ENCODE results near the gene MRTFA. TPM values are rescaled to one million over a fixed set of nuclear protein-coding genes. Genes with fewer than 3 reads are reported as not detected.

MRTFA gene
- polyA plus RNA-seq, 1 of the 3 experiments (the other 2 are of a cell fraction): 5.8 TPM

DNA sequence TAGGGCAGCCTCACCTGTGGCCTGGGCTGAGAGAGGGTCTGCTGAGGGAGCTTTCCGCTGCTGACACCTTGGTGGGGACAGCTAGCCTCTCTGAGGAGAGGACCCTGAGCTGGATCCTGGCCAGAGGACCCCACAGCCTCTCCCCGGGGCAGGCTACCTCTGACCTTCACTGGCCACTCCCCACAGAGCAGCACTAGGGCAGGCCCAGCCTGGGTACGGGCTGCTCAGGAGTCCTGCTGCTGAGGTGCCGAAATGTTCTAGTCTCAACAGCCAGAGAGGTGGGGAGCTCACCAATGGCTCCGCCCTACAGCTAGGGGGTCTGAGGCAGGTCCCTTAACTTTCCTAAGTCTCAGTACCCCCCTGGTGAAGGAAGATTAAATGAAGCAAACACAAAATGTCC, 218.6 kb downstream of the MRTFA start:
- no CpG with 5 or more reads among the region's 5 CpGs for WGBS (ENCODE audit: low lambda C conversion rate)

DNA sequence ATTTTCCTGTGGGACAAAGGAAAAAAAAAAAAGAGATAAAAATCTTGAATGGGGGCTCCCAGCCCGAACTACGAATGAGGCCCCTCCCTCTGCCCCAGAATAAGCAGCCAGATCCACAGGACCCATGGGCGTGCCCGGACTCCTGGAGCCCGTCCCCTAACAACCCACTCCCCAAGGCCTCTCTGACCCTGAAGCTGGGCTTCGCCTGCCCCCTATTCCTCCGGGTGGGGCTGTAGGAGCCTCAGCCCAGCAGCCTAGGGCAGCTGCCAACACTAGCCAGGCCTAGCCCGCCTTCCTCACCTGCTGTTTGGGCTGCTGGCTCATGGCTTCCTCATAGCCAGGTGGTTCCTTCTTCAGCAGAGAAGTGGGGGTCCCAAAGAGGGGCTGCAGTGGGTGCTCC, 219.5 kb downstream of the MRTFA start:
- no peak overlapping the region for H3K27ac ChIP-seq (ENCODE audit: low read depth in 2 of 2, low read length in 1 of 2)
- H2AFZ ChIP-seq (ENCODE audit: low read depth): no peak overlapping the region
- no peaks in the 10 kb centered on the region for H3F3A ChIP-seq (replicated peaks; ENCODE audit: insufficient read depth)
- no peak overlapping the region for H3K4me3 ChIP-seq (ENCODE audit: low read depth in 2 of 2, low read length in 1 of 2)
- TF ChIP-seq, protein P1, sequence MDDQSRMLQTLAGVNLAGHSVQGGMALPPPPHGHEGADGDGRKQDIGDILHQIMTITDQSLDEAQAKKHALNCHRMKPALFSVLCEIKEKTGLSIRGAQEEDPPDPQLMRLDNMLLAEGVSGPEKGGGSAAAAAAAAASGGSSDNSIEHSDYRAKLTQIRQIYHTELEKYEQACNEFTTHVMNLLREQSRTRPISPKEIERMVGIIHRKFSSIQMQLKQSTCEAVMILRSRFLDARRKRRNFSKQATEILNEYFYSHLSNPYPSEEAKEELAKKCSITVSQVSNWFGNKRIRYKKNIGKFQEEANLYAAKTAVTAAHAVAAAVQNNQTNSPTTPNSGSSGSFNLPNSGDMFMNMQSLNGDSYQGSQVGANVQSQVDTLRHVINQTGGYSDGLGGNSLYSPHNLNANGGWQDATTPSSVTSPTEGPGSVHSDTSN (IDR thresholded peaks at IDR 0.05): no peak
- TF ChIP-seq SIN3A (IDR thresholded peaks at IDR 0.05; ENCODE audit: borderline replicate concordance, low read depth, low read length): no peak
- no peaks in the 10 kb centered on the region for H3K9me3 ChIP-seq
- ChIA-PET POLR2A (no interaction called here), CTCF (interaction anchor here (1.7 kb wide), 1 partner anchor 20 kb away, joined by 7 read pairs; no protein-coding TSS in a partner anchor)
- WGBS (ENCODE audit: low lambda C conversion rate): 94% methylated on average over 4 of the region's 8 CpGs
- H4K20me1 ChIP-seq (ENCODE audit: insufficient read depth): no peaks in the 10 kb centered on the region
- no peaks in the 10 kb centered on the region for H3K27me3 ChIP-seq (ENCODE audit: insufficient read depth)
- peaks cover 0 to 25% of the 10 kb centered on the region in 2 experiments for H3K36me3 ChIP-seq (replicated peaks in 1 of 2; ENCODE audit: control insufficient read depth in 1 of 2, insufficient read depth in 2 of 2, low read length in 1 of 2)
- no peaks in the 10 kb centered on the region for H3K79me2 ChIP-seq (ENCODE audit: insufficient read depth)
- H3K4me1 ChIP-seq (ENCODE audit: control insufficient read depth in 1 of 2, insufficient read depth in 2 of 2, low read depth in 1 of 2, low read length in 1 of 2): peaks cover 0 to 18% of the 10 kb centered on the region in 2 experiments; a peak in 1 of 4 replicates
- DNase-seq: no peak
- no peaks in the 10 kb centered on the region for H3K9me2 ChIP-seq
- H3K9ac ChIP-seq: no peak overlapping the region
- H3K4me2 ChIP-seq: no peak overlapping the region

More for the DNA sequence above, 218.6 kb downstream of the MRTFA start:
- peaks cover 0 to 18% of the 10 kb centered on the region in 2 experiments; a peak in 1 of 4 replicates for H3K4me1 ChIP-seq (ENCODE audit: control insufficient read depth in 1 of 2, insufficient read depth in 2 of 2, low read depth in 1 of 2, low read length in 1 of 2)
- TF ChIP-seq, protein P2, sequence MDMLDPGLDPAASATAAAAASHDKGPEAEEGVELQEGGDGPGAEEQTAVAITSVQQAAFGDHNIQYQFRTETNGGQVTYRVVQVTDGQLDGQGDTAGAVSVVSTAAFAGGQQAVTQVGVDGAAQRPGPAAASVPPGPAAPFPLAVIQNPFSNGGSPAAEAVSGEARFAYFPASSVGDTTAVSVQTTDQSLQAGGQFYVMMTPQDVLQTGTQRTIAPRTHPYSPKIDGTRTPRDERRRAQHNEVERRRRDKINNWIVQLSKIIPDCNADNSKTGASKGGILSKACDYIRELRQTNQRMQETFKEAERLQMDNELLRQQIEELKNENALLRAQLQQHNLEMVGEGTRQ (IDR thresholded peaks at IDR 0.05; ENCODE audit: borderline replicate concordance, low read depth, low read length): no peak
- TF ChIP-seq ELF1 (IDR thresholded peaks at IDR 0.05): no peak
- H2AFZ ChIP-seq (ENCODE audit: low read depth): no peak overlapping the region
- no peaks in the 10 kb centered on the region for H3K9me3 ChIP-seq
- DNase-seq: no peak
- H3K27ac ChIP-seq (ENCODE audit: low read depth in 2 of 2, low read length in 1 of 2): no peak overlapping the region
- no peak overlapping the region for H3K9ac ChIP-seq
- no peak overlapping the region for H3K4me2 ChIP-seq
- no peaks in the 10 kb centered on the region for H3K27me3 ChIP-seq (ENCODE audit: insufficient read depth)
- H3F3A ChIP-seq (replicated peaks; ENCODE audit: insufficient read depth): no peaks in the 10 kb centered on the region
- H3K79me2 ChIP-seq (ENCODE audit: insufficient read depth): no peaks in the 10 kb centered on the region
- ChIA-PET CTCF (interaction anchor here (1.7 kb wide), 1 partner anchor 19 kb away, joined by 7 read pairs; no protein-coding TSS in a partner anchor), POLR2A (no interaction called here)
- H4K20me1 ChIP-seq (ENCODE audit: insufficient read depth): no peaks in the 10 kb centered on the region
- H3K4me3 ChIP-seq (ENCODE audit: low read depth in 2 of 2, low read length in 1 of 2): no peak overlapping the region
- no peaks in the 10 kb centered on the region for H3K9me2 ChIP-seq
- H3K36me3 ChIP-seq (replicated peaks in 1 of 2; ENCODE audit: control insufficient read depth in 1 of 2, insufficient read depth in 2 of 2, low read length in 1 of 2): peaks cover 0 to 27% of the 10 kb centered on the region in 2 experiments

DNA sequence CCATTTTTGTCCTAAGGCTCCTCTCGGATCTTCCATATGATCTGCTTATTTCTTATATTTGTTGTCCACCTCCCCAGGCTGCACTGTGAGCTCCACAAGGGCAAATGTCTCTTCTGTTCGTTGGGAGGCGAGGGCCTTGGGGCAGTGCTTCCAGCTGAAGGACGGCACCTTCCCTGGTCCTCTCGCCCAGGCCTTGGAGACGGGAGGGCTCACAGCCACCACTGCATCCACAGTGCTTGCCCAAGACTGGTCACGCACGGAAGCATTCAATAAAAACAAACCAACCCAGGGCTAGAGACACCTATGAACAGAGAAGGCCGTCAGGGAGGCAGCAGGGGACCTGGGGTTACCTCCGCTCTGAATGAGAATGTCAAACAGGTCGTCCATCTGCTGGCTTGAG, 219.9 kb downstream of the MRTFA start:
- POLR2A ChIA-PET: no interaction called here

More for the DNA sequence above, 219.9 kb downstream of the MRTFA start:
- no peaks in the 10 kb centered on the region for H3K27me3 ChIP-seq (ENCODE audit: insufficient read depth)
- H3K79me2 ChIP-seq (ENCODE audit: insufficient read depth): no peaks in the 10 kb centered on the region
- no peak overlapping the region for H2AFZ ChIP-seq (ENCODE audit: low read depth)
- no peak overlapping the region for H3K4me3 ChIP-seq (ENCODE audit: low read depth in 2 of 2, low read length in 1 of 2)
- WGBS (ENCODE audit: low lambda C conversion rate): 97% methylated on average over 11 of the region's 11 CpGs
- H3K4me2 ChIP-seq: no peak overlapping the region
- TF ChIP-seq TAF1 (IDR thresholded peaks at IDR 0.05; ENCODE audit: borderline replicate concordance, low read depth, low read length) (no peak), YY1 (IDR thresholded peaks at IDR 0.05; ENCODE audit: low read depth) (no peak)
- TF ChIP-seq, protein P3, sequence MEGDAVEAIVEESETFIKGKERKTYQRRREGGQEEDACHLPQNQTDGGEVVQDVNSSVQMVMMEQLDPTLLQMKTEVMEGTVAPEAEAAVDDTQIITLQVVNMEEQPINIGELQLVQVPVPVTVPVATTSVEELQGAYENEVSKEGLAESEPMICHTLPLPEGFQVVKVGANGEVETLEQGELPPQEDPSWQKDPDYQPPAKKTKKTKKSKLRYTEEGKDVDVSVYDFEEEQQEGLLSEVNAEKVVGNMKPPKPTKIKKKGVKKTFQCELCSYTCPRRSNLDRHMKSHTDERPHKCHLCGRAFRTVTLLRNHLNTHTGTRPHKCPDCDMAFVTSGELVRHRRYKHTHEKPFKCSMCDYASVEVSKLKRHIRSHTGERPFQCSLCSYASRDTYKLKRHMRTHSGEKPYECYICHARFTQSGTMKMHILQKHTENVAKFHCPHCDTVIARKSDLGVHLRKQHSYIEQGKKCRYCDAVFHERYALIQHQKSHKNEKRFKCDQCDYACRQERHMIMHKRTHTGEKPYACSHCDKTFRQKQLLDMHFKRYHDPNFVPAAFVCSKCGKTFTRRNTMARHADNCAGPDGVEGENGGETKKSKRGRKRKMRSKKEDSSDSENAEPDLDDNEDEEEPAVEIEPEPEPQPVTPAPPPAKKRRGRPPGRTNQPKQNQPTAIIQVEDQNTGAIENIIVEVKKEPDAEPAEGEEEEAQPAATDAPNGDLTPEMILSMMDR (IDR thresholded peaks at IDR 0.05): no peak
- H3K36me3 ChIP-seq (replicated peaks in 1 of 2; ENCODE audit: control insufficient read depth in 1 of 2, insufficient read depth in 2 of 2, low read length in 1 of 2): peaks cover 0 to 26% of the 10 kb centered on the region in 2 experiments
- peaks cover 0 to 18% of the 10 kb centered on the region in 2 experiments; a peak in 1 of 4 replicates for H3K4me1 ChIP-seq (ENCODE audit: control insufficient read depth in 1 of 2, insufficient read depth in 2 of 2, low read depth in 1 of 2, low read length in 1 of 2)
- H3K9me3 ChIP-seq: no peaks in the 10 kb centered on the region
- no peak overlapping the region for H3K9ac ChIP-seq
- H3K9me2 ChIP-seq: no peaks in the 10 kb centered on the region
- H3K27ac ChIP-seq (ENCODE audit: low read depth in 2 of 2, low read length in 1 of 2): no peak overlapping the region
- DNase-seq: no peak
- CTCF ChIA-PET: no interaction called here
- no peaks in the 10 kb centered on the region for H4K20me1 ChIP-seq (ENCODE audit: insufficient read depth)
- H3F3A ChIP-seq (replicated peaks; ENCODE audit: insufficient read depth): no peaks in the 10 kb centered on the region

Data from SK-N-SH (cell line).